OCI-LY1 (cell line): ENCODE data around the gene OS9.
"Not testable (repeated sequence)": the region's sequence is repeated elsewhere in the genome, so short reads cannot be mapped to it uniquely, and the experiment has no call there.

Experiments used
- H2AFZ ChIP-seq: fragments of 200-600 bp; sonication (generic), shearing (Covaris generic); 2 replicates; pipeline ENCODE4 v1.6.0; 2014; ENCODE audit warnings: antibody characterized with exemption, mild to moderate bottlenecking, low read length
- H3F3A ChIP-seq: fragments of 200-600 bp; sonication (generic), shearing (Covaris generic); 2 replicates; pipeline ENCODE4 v1.6.0; 2014; ENCODE audit warnings: mild to moderate bottlenecking, antibody characterized with exemption, low read length, moderate library complexity; ENCODE audit not compliant: insufficient read depth
- H3K27ac ChIP-seq: fragments of 200-600 bp; sonication (generic); 2 replicates; pipeline ENCODE4 v1.5.1; 2014; ENCODE audit warnings: low read length, mixed run types, mild to moderate bottlenecking, low read depth; ENCODE audit not compliant: poor library complexity, severe bottlenecking
- H3K27me3 ChIP-seq: fragments of 200-600 bp; sonication (generic); 2 replicates; pipeline ENCODE4 v1.6.0; 2014; ENCODE audit warnings: antibody characterized with exemption, mild to moderate bottlenecking, low read length, moderate library complexity; ENCODE audit not compliant: insufficient read depth
- H3K36me3 ChIP-seq: fragments of 200-600 bp; sonication (generic); 2 replicates; pipeline ENCODE4 v1.6.1; 2014; ENCODE audit warnings: mild to moderate bottlenecking, antibody characterized with exemption, low read length, moderate library complexity, mixed read lengths; ENCODE audit not compliant: insufficient read depth
- H3K4me1 ChIP-seq: fragments of 200-600 bp; sonication (generic); 2 replicates; pipeline ENCODE4 v1.5.1; 2014; ENCODE audit warnings: mild to moderate bottlenecking, low read length, moderate library complexity; ENCODE audit not compliant: insufficient read depth, severe bottlenecking
- H3K4me2 ChIP-seq: fragments of 200-600 bp; sonication (generic), shearing (Covaris generic); 2 replicates; pipeline ENCODE4 v1.6.1; 2014; ENCODE audit warnings: low read length
- H3K4me3 ChIP-seq: fragments of 200-600 bp; sonication (generic); 2 replicates; pipeline ENCODE4 v1.5.1; 2014; ENCODE audit warnings: low read length, low read depth, mild to moderate bottlenecking, mixed read lengths; ENCODE audit not compliant: poor library complexity, severe bottlenecking
- H3K79me2 ChIP-seq: fragments of 200-600 bp; shearing (Covaris generic); 2 replicates; pipeline ENCODE4 v1.6.1; 2016; ENCODE audit warnings: mixed run types, low read length, mixed read lengths; ENCODE audit not compliant: insufficient read depth
- H3K9ac ChIP-seq: fragments of 200-600 bp; sonication (generic), shearing (Covaris generic); 2 replicates; pipeline ENCODE4 v1.6.1; 2014; ENCODE audit warnings: mild to moderate bottlenecking, low read length, mixed read lengths
- H3K9me2 ChIP-seq: fragments of 200-600 bp; sonication (generic), shearing (Covaris generic); 2 replicates; pipeline ENCODE4 v1.6.1; 2014; ENCODE audit warnings: low read depth, mild to moderate bottlenecking, low read length, mixed read lengths
- H3K9me3 ChIP-seq: fragments of 200-600 bp; shearing (Covaris generic); 2 replicates; pipeline ENCODE4 v1.6.1; 2014; ENCODE audit warnings: low read length, mixed read lengths
- H4K20me1 ChIP-seq: fragments of 200-600 bp; sonication (generic), shearing (Covaris generic); 2 replicates; pipeline ENCODE4 v1.6.0; 2016; ENCODE audit warnings: mild to moderate bottlenecking, low read length; ENCODE audit not compliant: insufficient read depth
- EZH2 ChIP-seq: fragments of 200-600 bp; sonication (generic), shearing (Covaris generic); IDR thresholded peaks from 2 replicates; pipeline ENCODE4 v1.8.0; 2017; ENCODE audit warnings: borderline replicate concordance, mixed run types, mild to moderate bottlenecking, antibody characterized with exemption, low read length, moderate library complexity, mixed read lengths
- TF ChIP-seq, protein P1 (sequence below): fragments of 200-600 bp; sonication (generic), shearing (Covaris generic); IDR thresholded peaks from 2 replicates; pipeline ENCODE4 v1.5.1; 2017; ENCODE audit warnings: mild to moderate bottlenecking, antibody characterized with exemption, low read length, moderate library complexity, mixed read lengths

Gene OS9

DNA sequence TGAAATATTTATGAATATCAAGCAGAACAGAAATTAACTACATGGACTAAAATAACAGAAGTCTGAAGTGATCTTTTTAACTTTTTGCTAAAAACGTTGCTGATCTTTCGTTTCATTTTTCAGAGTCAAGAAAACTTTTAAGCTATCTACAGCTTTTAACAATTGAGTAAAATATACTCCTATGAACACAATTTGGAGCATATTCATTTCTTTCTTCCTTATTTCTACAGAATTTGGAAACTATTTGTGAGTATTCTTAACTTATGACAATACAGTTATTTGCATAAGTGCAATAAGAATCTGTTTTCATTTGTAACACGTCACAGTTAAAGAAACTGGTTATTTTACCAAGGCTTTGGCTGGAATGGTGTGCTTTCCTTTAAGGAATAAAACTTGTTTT, 39.9 kb upstream of the OS9 start:
- Histone ChIP-seq H3K4me2 (no peak overlapping the region), H3F3A (no peaks in the 10 kb centered on the region), H3K9me2 (no peaks in the 10 kb centered on the region), H4K20me1 (no peaks in the 10 kb centered on the region), H3K4me1 (no peaks in the 10 kb centered on the region), H3K27me3 (no peaks in the 10 kb centered on the region; the same call in 1 of the 2 replicates), H3K9ac (no peak overlapping the region), H3K9me3 (no peaks in the 10 kb centered on the region), H2AFZ (no peak overlapping the region), H3K79me2 (no peaks in the 10 kb centered on the region), H3K4me3 (no peak overlapping the region), H3K27ac (no peak overlapping the region), H3K36me3 (no peaks in the 10 kb centered on the region)
- TF ChIP-seq EZH2: no peak
- TF ChIP-seq, protein P1, sequence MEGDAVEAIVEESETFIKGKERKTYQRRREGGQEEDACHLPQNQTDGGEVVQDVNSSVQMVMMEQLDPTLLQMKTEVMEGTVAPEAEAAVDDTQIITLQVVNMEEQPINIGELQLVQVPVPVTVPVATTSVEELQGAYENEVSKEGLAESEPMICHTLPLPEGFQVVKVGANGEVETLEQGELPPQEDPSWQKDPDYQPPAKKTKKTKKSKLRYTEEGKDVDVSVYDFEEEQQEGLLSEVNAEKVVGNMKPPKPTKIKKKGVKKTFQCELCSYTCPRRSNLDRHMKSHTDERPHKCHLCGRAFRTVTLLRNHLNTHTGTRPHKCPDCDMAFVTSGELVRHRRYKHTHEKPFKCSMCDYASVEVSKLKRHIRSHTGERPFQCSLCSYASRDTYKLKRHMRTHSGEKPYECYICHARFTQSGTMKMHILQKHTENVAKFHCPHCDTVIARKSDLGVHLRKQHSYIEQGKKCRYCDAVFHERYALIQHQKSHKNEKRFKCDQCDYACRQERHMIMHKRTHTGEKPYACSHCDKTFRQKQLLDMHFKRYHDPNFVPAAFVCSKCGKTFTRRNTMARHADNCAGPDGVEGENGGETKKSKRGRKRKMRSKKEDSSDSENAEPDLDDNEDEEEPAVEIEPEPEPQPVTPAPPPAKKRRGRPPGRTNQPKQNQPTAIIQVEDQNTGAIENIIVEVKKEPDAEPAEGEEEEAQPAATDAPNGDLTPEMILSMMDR: no peak

DNA sequence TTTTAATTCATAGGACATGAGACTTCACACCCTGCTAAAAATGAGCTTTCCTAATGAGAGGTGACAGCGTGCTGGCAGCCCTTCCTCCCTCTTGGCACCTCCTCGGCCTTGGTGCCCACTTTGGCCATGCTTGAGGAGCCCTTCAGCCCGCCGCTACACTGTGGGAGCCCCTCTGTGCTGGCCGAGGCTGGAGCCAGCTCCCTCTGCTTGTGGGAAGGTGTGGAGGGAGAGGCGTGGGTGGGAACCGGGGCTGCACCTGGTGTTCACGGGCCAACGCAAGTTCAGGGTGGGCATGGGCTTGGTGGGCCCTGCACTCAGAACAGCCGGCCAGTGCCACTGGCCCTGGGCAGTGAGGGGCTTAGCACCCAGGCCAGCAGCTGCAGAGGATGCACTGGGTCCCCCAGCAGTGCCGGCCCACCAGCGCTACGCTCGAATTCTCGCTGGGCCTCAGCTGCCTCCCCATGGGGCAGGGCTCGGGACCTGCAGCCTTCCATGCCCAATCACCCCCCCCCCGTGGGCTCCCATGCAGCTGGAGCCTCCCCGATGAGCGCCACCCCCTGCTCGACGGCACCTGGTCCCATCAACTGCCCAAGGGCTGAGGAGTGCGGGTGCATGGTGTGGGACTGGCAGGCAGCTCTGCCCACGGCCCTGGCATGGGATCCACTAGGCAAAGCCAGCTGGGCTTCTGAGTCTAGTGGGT, 38.2 kb upstream of the OS9 start:
- no peak overlapping the region for H3K27ac ChIP-seq
- H2AFZ ChIP-seq: no peak overlapping the region
- H3K27me3 ChIP-seq: no peaks in the 10 kb centered on the region; the same call in 1 of the 2 replicates
- no peak overlapping the region for H3K4me3 ChIP-seq
- H3K4me1 ChIP-seq: no peaks in the 10 kb centered on the region
- H3K79me2 ChIP-seq: no peaks in the 10 kb centered on the region
- no peaks in the 10 kb centered on the region for H3F3A ChIP-seq
- no peak overlapping the region for H3K9ac ChIP-seq
- no peak overlapping the region for H3K4me2 ChIP-seq
- no peaks in the 10 kb centered on the region for H4K20me1 ChIP-seq
- no peaks in the 10 kb centered on the region for H3K9me3 ChIP-seq
- no peaks in the 10 kb centered on the region for H3K9me2 ChIP-seq
- TF ChIP-seq EZH2: no peak
- TF ChIP-seq, protein P1: no peak
- no peaks in the 10 kb centered on the region for H3K36me3 ChIP-seq

DNA sequence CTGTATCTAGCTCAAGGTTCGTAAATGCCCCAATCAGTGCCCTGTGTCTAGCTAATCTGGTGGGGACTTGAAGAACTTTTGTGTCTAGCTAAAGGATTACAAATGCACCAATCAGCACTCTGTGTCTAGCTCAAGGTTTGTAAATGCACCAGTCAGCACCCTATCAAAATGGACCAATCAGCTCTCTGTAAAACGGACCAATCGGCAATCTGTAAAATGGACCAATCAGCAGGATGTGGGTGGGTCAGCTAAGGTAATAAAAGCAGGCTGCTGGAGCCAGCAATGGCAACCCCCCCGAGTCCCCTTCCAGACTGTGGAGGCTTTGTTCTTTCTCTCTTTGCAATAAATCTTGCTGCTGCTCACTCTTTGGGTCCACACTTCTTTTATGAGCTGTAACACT, 37.5 kb upstream of the OS9 start:
- not testable (repeated sequence) for H3K27ac ChIP-seq, H3K9me3 ChIP-seq

DNA sequence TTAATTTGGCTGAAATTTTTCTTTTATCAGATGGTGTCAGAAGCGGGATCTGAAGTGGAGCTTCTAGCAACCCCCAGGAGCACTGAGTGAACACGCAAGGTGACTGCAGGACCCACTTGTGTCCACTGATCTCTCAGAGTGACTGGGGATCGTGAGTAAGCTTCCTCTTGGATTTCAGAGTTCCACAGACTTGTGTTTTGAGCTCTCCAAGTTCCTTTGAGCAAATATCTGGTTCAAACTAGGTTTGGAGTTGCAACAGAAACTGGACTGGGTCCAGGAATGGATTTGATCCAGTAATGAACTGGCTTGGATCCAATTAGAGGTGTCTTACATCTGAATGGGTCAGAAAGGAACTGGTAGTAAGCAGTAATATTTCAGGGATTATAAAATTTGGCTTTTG, 36.2 kb upstream of the OS9 start:
- Histone ChIP-seq H3K27ac (no peak overlapping the region), H3F3A (no peaks in the 10 kb centered on the region), H3K4me2 (no peak overlapping the region), H3K9me3 (peaks cover 5% of the 10 kb centered on the region; the same call in 1 of the 2 replicates), H2AFZ (no peak overlapping the region), H3K4me3 (no peak overlapping the region), H3K4me1 (no peaks in the 10 kb centered on the region), H3K79me2 (no peaks in the 10 kb centered on the region), H3K9me2 (no peaks in the 10 kb centered on the region), H3K36me3 (no peaks in the 10 kb centered on the region), H3K9ac (no peak overlapping the region), H4K20me1 (no peaks in the 10 kb centered on the region), H3K27me3 (no peaks in the 10 kb centered on the region; the same call in 1 of the 2 replicates)
- TF ChIP-seq, protein P1: no peak
- TF ChIP-seq EZH2: no peak

More for the DNA sequence above, 37.5 kb upstream of the OS9 start:
- not testable (repeated sequence) for H3K4me2 ChIP-seq, H3K36me3 ChIP-seq, H3F3A ChIP-seq, H3K9me2 ChIP-seq, H3K9ac ChIP-seq, H4K20me1 ChIP-seq, H2AFZ ChIP-seq, H3K27me3 ChIP-seq, H3K79me2 ChIP-seq, H3K4me1 ChIP-seq, H3K4me3 ChIP-seq
